ENCODE measurements around the gene GNS. TPM values are rescaled to one million over a fixed set of nuclear protein-coding genes. Genes with fewer than 3 reads are reported as not detected.
"Not testable (repeated sequence)": the region's sequence is repeated elsewhere in the genome, so short reads cannot be mapped to it uniquely, and the experiment has no call there.

The GNS gene
- total RNA-seq, 2 donors from 2014 or later: 102 to 144 TPM

- intact Hi-C loops (cut with DNase I): no loop called here
- DNase-seq (ENCODE audit: low spot score): peak; percentile 84
Observed at GRCh38 chr12:64780531-64781279, 21.5 kb upstream of the GNS start.

GRCh38 chr12:64780132-64780530 is 20.9 kb upstream of the GNS start:
- intact Hi-C loops (cut with DNase I): no loop called here
- DNase-seq (ENCODE audit: low spot score): no peak

- DNase-seq (ENCODE audit: low spot score): no peak
- intact Hi-C loops (cut with DNase I): no loop called here
Observed at GRCh38 chr12:64779354-64779974, 20.3 kb upstream of the GNS start.

- intact Hi-C loops (cut with DNase I): not testable (repeated sequence)
Observed at GRCh38 chr12:64775147-64775736, 16.0 kb upstream of the GNS start.

GRCh38 chr12:64773386-64773785 is 14.2 kb upstream of the GNS start:
- intact Hi-C loops (cut with DNase I): no loop called here
- DNase-seq (ENCODE audit: low spot score): no peak

More at GRCh38 chr12:64775147-64775736, 16.0 kb upstream of the GNS start:
- DNase-seq (ENCODE audit: low spot score): not testable (repeated sequence)

- DNase-seq (ENCODE audit: low spot score): no peak
- intact Hi-C loops (cut with DNase I): no loop called here
Observed at GRCh38 chr12:64767495-64767894, 8.3 kb upstream of the GNS start.

GRCh38 chr12:64760808-64761573 is 1.8 kb upstream of the GNS start:
- intact Hi-C loops (cut with DNase I): no loop called here

GRCh38 chr12:64757771-64758170 is 1.4 kb downstream of the GNS start:
- no peak for DNase-seq (ENCODE audit: low spot score)
- intact Hi-C loops (cut with DNase I): no loop called here

More at GRCh38 chr12:64760808-64761573, 1.8 kb upstream of the GNS start:
- no peak for DNase-seq (ENCODE audit: low spot score)

- intact Hi-C loops (cut with DNase I): no loop called here
Observed at GRCh38 chr12:64756376-64756775, 2.8 kb downstream of the GNS start.

GRCh38 chr12:64753427-64753826 is 5.8 kb downstream of the GNS start:
- DNase-seq (ENCODE audit: low spot score): no peak
- intact Hi-C loops (cut with DNase I): no loop called here

More at GRCh38 chr12:64756376-64756775, 2.8 kb downstream of the GNS start:
- DNase-seq (ENCODE audit: low spot score): no peak

- intact Hi-C loops (cut with DNase I): no loop called here
- no peak for DNase-seq (ENCODE audit: low spot score)
Observed at GRCh38 chr12:64752833-64753238, 6.4 kb downstream of the GNS start.

- no peak for DNase-seq (ENCODE audit: low spot score)
- intact Hi-C loops (cut with DNase I): no loop called here
Observed at GRCh38 chr12:64752032-64752431, 7.2 kb downstream of the GNS start.

GRCh38 chr12:64749461-64750200 is 9.6 kb downstream of the GNS start:
- intact Hi-C loops (cut with DNase I): no loop called here
- no peak for DNase-seq (ENCODE audit: low spot score)

- no peak for DNase-seq (ENCODE audit: low spot score)
- intact Hi-C loops (cut with DNase I): no loop called here
Observed at GRCh38 chr12:64747695-64748094, 11.5 kb downstream of the GNS start.

- intact Hi-C loops (cut with DNase I): no loop called here
Observed at GRCh38 chr12:64746663-64747062, 12.5 kb downstream of the GNS start.

GRCh38 chr12:64745980-64746379 is 13.2 kb downstream of the GNS start:
- intact Hi-C loops (cut with DNase I): no loop called here
- no peak for DNase-seq (ENCODE audit: low spot score)

More at GRCh38 chr12:64746663-64747062, 12.5 kb downstream of the GNS start:
- no peak for DNase-seq (ENCODE audit: low spot score)

GRCh38 chr12:64745259-64745807 is 13.9 kb downstream of the GNS start:
- intact Hi-C loops (cut with DNase I): no loop called here
- DNase-seq (ENCODE audit: low spot score): no peak

- DNase-seq (ENCODE audit: low spot score): no peak
- intact Hi-C loops (cut with DNase I): no loop called here
Observed at GRCh38 chr12:64744422-64745258, 14.6 kb downstream of the GNS start.

Measured in posterior vena cava (tissue), 2 donors.